ENCODE results near the gene SND1.

Gene SND1

GRCh38 chr7:127682140-127682539 is 30.1 kb downstream of the SND1 start:
- DNase-seq (ENCODE audit: low spot score) (no peak), FAIRE-seq (no peak)

DNA sequence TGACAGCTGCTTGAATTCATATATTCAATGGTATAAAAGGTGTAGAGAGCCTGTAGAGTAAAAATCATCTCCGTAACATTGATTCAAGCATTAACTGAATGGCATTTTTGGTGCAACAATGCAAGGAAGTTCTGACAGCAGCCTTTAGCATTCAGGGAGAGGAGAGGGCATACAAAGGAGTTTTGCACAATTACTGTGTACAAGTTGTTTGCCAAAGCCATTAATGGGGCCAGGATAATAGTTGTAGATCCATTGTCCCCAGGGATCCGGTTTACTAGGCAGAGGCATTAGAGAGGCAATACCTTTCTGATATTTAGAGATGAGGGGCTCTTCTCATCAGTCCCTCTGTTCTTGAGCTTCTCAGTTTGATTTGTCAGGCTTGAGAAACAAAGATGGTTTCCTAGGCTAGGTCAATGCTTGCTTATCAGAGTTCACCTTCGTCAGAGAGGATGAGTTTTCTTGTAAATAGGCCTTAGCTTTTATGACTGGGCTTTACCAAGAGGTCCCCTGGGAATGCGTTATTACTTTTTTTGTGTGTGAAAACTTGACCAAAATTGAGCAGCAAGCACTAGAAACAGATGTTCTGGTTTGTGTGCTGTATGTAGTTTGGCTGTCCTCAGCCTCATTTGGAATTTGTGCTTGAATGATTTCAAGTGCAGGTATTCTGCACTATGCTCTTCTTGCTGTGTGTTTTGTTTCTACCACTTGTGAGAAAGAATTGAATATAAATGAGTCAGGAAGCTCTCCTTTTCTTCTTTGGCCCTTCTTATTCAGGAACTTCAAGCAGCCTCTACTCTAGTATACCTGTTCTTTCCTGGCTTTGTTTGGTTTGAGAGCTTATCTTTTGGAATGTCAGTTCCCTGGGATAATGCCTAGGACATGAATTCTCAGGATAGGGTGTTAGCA is 32.0 kb downstream of the SND1 start:
- DNase-seq (ENCODE audit: low spot score): no peak
- no peak for FAIRE-seq

GRCh38 chr7:127689194-127689772 is 37.3 kb downstream of the SND1 start:
- FAIRE-seq: no peak

GRCh38 chr7:127690337-127690736 is 38.3 kb downstream of the SND1 start:
- DNase-seq (ENCODE audit: low spot score) (no peak), FAIRE-seq (no peak)

More at GRCh38 chr7:127689194-127689772, 37.3 kb downstream of the SND1 start:
- DNase-seq (ENCODE audit: low spot score): no peak

DNA sequence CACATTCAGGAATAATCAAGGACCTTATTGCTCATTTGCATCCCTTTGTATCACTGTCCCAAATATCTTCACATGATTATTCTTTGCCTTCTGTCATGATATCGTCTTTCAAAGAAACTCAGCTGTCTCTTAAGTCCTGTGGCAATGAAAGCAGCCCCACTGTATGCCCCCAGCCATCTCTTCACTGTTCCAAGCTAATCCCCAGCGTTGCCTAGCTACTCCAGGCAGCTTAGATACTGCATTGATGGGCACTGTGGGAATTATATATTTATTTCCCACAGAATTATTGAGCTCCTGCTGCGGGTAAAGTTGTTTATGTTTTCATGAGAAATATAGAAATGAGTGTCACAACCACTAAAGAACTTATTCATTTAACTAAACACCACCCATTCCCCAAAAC is 38.8 kb downstream of the SND1 start:
- FAIRE-seq (no peak), DNase-seq (ENCODE audit: low spot score) (no peak)

GRCh38 chr7:127692200-127692599 is 40.2 kb downstream of the SND1 start:
- DNase-seq (ENCODE audit: low spot score) (no peak), FAIRE-seq (no peak)

GRCh38 chr7:127699853-127700252 is 47.9 kb downstream of the SND1 start:
- DNase-seq (ENCODE audit: low spot score) (no peak), FAIRE-seq (no peak)

GRCh38 chr7:127702052-127702652 is 50.2 kb downstream of the SND1 start:
- DNase-seq (ENCODE audit: low spot score) (no peak), FAIRE-seq (no peak)

- DNase-seq (ENCODE audit: low spot score): no peak
- no peak for FAIRE-seq
Observed at GRCh38 chr7:127702938-127703337, 50.9 kb downstream of the SND1 start.

- DNase-seq (ENCODE audit: low spot score): peak; percentile 42
- FAIRE-seq: peak; percentile 58
Observed at GRCh38 chr7:127704211-127704610, 52.2 kb downstream of the SND1 start.

GRCh38 chr7:127705461-127705959 is 53.5 kb downstream of the SND1 start:
- FAIRE-seq: no peak
- DNase-seq (ENCODE audit: low spot score): no peak

GRCh38 chr7:127706766-127707165 is 54.8 kb downstream of the SND1 start:
- FAIRE-seq (no peak), DNase-seq (ENCODE audit: low spot score) (no peak)

- no peak for FAIRE-seq
Observed at GRCh38 chr7:127708201-127708600, 56.2 kb downstream of the SND1 start.

DNA sequence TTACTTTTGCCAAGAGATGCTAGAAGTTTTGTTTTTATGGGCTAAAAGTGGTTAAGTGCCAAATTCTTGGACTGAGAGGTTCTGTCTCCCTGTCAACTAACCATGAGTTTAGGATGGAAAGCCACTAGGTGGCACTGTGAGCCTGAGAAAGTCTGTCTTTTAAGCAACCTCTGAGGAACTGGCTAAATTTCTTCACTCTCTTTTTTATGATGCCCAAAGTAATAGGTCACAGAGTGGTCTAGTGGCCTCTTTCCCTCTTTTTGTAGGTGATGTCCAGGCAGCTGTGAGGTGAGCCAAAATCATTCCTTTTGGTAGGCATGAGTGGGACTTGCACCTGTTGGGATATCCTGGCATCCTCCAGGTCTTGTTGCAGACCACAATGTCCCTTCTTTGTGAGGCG is 56.8 kb downstream of the SND1 start:
- FAIRE-seq: peak; percentile 52

More at GRCh38 chr7:127708201-127708600, 56.2 kb downstream of the SND1 start:
- no peak for DNase-seq (ENCODE audit: low spot score)

DNA sequence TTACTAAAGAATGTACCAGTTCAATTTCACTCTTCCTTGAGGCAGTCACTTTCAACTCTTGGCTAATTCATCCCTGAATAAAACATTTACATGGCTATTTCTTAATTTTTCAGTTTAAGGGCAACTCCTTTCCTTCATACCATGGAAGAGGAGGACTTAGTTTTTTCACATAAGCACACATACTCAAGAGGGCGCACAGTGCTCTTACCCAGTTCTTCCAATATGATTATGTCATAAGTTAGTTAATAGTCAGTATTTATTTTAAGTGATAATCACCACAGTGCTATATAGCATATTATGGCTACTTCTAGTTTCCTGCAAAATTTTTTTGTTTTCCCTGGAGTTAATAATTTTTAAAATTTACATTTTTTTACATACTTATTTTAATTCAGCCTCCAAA is 58.6 kb downstream of the SND1 start:
- no peak for DNase-seq (ENCODE audit: low spot score)
- FAIRE-seq: no peak

More for the DNA sequence above, 56.8 kb downstream of the SND1 start:
- peak; percentile 58 for DNase-seq (ENCODE audit: low spot score)

DNA sequence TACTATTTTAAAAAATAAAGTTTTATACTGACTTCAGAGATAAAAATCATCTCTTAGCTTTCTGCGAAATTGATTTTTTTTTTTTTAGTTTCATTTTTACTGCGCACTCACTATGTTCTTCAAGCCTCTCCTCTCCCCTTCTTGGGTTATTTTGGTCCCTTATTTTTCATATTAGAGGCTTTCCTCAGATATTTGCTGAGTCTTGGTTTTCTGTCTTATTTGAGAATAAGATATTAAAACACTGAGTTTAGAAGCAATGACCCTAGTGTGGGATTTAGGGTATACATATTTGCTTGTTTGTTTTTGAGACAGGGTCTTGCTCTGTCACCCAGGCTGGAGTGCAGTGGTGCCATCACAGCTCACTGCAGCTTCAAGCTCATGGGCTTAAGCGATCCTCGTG is 59.9 kb downstream of the SND1 start:
- FAIRE-seq (no peak), DNase-seq (ENCODE audit: low spot score) (no peak)

DNA sequence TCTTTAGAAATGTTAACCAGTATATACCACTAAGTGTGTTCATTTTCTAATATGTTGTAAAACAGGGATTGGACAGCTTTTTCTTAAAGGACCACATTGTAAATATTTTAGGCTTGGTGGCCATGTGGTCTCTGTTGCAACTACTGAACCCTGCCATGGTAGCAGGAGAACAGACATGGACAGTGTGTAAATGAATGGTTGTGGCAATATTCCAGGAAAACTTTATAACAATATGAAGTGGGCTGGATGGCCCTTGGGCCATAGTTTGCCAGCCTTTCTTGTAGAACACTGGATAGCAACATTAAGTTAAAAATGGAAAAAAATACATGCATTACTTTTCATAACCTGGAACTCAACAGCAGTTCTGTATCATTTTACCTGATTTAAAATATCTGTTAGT is 61.0 kb downstream of the SND1 start:
- DNase-seq (ENCODE audit: low spot score) (no peak), FAIRE-seq (no peak)

DNA sequence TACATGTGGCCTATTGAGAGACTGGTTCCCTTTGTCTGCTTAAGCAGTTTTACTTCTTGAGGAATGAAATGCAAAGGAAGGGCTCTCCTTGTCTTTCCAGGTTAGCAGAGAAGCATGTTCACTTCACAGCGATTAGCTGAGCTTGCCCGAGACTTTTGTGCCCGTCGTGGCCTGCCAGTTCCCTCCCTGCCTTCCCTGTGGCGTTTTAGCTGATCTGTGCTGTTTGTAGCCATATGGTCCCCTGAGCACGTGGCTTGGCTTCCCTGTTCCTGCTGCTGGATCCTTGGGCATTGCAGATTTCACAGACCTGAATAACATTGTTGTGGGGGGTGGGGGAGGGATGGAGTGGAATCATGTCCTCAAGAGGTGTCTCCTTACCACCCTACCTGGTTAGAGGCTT is 61.8 kb downstream of the SND1 start:
- FAIRE-seq: no peak
- no peak for DNase-seq (ENCODE audit: low spot score)

GRCh38 chr7:127715272-127715671 is 63.3 kb downstream of the SND1 start:
- DNase-seq (ENCODE audit: low spot score) (no peak), FAIRE-seq (no peak)

GRCh38 chr7:127715901-127716300 is 63.9 kb downstream of the SND1 start:
- FAIRE-seq: no peak
- no peak for DNase-seq (ENCODE audit: low spot score)

GRCh38 chr7:127717502-127718339 is 65.7 kb downstream of the SND1 start:
- DNase-seq (ENCODE audit: low spot score): no peak
- FAIRE-seq: no peak
